ENCODE data around the gene IPO4.

The IPO4 gene

GRCh38 chr14:24146978-24147760 lies 41.4 kb downstream of the IPO4 start, which contains the start of gene RNF31:
TSS of gene RNF31 (plus strand) at chr14:24147498. CDS start at chr14:24147699, 201 bp downstream.
- peak; percentile 67 for DNase-seq

- DNase-seq: peak; percentile 67
These were observed 42.1 kb downstream of the IPO4 start, which contains the start of gene PSME2 for GRCh38 chr14:24146453-24146977. TSS of gene PSME2 (minus strand) at chr14:24146610. CDS start at chr14:24146581, 29 bp downstream.

DNA sequence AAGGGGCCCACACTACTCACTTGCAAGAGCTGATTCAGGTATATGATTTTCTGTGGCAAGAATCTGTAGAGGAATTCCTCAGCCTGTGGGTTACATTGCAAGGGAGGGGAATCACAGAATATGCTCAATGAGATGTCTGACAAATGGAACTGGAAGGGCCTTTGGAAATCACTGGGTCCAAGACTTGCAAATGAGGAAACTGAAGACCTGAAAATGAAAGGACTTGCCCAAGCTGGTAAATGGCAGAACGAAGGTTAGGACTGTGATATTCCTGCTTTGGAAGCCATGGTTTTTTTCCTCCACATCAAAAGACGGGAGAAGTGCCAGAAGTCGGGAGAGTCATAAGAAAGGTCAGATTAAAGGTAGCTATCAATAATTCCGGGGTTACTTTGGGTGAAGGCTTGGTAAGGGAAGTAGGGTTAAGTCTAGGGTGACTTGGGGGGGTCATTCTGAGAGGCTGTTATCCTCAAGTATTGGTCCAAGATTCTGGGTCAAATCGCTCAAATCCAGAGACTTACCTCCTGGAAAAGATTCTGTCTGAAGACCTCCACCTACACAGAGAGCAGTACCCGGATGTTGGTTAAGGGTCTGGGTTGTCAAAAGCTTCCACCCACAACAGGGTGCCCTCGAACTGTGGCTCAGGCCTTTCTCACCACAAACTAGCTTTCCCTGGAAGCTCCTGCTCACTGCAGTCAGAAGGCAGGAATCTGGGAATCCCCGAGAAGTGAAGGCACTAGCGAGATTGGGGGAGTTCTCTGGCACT lies 42.7 kb downstream of the IPO4 start:
- no peak for DNase-seq

GRCh38 chr14:24145219-24145618 lies 43.4 kb downstream of the IPO4 start:
- DNase-seq: no peak

DNA sequence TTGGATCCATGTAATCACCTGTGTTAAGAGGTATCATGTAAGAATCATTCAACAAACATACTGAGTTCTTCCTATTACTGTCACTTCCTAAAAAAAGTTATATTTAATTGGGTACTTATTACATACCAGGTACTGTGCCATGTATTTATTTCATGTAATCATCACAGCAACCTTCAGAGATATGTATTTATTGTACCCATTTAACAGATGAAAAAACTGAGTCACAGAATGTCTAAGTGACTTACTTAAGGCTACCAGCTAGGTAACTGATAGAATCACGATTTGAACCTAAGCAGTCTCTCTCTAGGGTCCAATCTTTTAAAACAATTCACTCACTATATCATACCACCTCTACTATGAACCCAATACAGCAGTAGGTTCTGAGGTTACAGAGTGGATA lies 44.2 kb downstream of the IPO4 start:
- no peak for DNase-seq

DNA sequence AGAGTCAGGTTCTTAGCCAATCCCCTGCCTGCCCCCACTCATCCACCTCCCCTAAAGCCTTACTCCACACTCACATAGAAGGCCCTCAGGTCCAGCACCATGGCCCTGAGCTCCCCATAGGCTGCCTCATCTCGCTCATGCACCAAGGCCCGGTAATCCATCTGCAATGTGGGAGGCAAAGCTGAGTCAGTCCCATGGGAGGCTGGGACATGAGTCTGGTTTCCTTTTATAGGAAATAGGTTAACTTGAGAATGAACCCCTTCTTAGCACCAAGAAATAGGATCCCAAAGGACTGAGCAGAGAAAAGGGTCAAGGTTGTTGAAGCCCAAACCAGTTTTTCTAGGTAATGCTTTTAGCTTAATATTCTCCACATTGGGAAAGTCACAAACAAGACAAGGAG lies 45.1 kb downstream of the IPO4 start:
- no peak for DNase-seq

GRCh38 chr14:24141097-24141880 lies 47.3 kb downstream of the IPO4 start, which contains the start of gene EMC9:
TSS of gene EMC9 (minus strand) at chr14:24141591. CDS start at chr14:24141304, 287 bp downstream.
- DNase-seq: peak; percentile 94

GRCh38 chr14:24139272-24139934 lies 49.2 kb downstream of the IPO4 start:
- no peak for DNase-seq

- no peak for DNase-seq
These were observed 50.0 kb downstream of the IPO4 start for GRCh38 chr14:24138396-24139271.

GRCh38 chr14:24137529-24138395 lies 50.9 kb downstream of the IPO4 start:
- no peak for DNase-seq

DNA sequence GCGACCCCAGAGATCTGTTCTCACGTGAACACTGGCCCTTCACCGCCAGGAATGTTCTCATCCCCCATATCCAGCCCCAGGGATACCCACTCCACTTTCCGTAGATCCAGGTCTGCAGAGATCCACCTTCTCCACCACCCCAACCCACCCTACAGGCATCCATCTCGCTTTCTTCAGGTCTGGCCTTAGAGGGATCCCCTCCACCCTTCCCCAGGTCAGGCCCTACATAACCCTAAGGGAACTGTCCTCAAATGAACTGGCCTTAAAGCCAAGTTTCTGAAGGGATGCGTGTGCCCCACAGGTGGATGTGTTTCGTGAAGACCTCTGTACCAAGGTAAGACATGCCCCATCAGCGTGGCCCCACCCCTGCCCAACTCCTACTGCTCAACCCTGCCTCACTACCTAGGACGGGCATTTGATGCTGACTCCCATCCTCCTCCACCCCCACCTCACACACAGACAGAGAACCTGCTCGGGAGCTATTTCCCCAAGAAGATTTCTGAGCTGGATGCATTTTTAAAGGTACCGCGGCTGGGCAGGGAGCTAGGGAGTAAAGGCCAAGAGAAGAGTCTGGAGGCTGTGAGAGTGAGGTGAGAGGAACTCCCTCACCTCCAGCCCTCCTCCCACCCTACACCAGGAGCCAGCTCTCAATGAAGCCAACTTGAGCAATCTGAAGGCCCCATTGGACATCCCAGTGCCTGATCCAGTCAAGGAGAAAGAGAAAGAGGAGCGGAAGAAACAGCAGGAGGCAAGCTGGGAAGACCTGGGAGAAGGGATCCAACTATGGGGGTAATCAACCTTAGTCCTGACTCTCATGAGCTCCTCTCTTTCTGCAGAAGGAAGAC lies 51.7 kb downstream of the IPO4 start:
- no peak for DNase-seq

DNA sequence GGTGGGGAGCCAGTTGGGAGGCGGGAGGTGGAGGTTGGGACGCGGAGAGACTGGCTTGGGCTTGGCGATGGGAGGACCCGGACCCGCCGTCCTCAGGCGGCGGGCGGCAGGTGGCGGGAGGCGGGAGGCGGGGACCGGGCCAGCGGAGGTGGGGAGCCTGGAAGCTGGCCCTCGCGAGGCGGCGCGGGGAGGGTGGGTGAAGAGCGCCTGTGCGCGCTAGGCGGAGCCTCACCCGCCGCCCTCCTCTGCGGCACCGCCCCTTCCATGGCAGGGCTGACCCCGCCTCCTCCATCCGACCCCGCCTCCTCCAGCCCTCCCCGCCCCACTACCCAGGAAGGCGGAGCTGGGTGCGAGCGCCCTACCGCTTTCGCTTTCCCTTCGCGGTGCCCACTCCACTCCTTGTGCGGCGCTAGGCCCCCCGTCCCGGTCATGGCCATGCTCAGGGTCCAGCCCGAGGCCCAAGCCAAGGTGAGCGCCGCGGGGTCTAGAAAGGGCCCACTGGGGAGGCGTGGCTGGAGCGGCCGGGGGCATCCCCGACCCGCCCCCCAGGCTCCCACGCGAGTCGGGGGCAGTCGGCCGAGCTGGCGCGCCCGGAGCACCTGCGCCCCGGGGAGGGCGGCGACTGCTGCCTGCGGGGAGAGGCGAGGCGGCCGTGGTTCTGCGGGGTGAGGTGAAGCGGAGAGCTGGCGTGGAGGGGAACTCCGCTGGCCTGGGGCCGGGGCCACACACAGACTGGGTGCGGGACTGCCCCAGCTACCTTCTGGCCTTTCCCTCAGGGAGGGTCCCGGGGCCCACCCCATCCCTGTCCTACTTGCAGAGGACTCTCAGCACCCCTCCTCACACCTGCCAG lies 52.6 kb downstream of the IPO4 start, which contains the start of gene PSME1:
PSME1 (plus strand) TSS at position 361 of the 850 bp plus-strand sequence; CDS start at position 430, 69 bp downstream.
- DNase-seq: peak; percentile 89

- DNase-seq: no peak
These were observed 53.1 kb downstream of the IPO4 start for GRCh38 chr14:24135584-24135833.

DNA sequence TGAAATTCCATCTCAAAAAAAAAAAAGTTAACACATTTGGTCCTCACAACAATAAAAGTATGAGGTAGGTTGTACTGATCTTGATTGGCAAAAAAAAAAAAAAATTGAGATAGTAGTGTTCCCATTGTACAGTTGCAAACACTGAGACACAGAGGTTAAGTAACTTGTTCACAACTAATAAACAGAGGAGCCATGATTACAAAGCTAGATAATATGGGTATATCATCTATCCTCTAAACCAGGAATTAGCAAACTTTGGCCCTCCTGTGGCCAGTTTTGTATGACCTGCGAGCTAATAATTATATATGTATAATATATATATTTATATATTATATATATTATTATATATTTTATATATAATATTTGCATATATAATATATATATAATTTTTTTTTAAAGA lies 54.9 kb downstream of the IPO4 start:
- no peak for DNase-seq

GRCh38 chr14:24132976-24133375 lies 55.6 kb downstream of the IPO4 start:
- DNase-seq: no peak

- no peak for DNase-seq
These were observed 56.4 kb downstream of the IPO4 start for GRCh38 chr14:24132061-24132685.

- DNase-seq: no peak
These were observed 57.1 kb downstream of the IPO4 start for GRCh38 chr14:24131549-24131966.

All from activated gamma-delta T cell (primary cell).